Body of pancreas (tissue), 4 donors: ENCODE measurements around the gene HOXD8.

Source experiments
- CTCF ChIP-seq, 7 experiments: fragments of 450-650 bp in 4 of 7; fragments of 200-600 bp in 3 of 7; sonication (generic) in 3 of 7; IDR thresholded peaks; one replicate each; pipeline ENCODE4 v1.5.1; 2016 to 2019; ENCODE audit warnings: antibody characterized with exemption in 7 of 7
- POLR2A ChIP-seq, 3 donors: fragments of 450-650 bp; IDR thresholded peaks; one replicate each; pipeline ENCODE4 v1.6.1; 2016; ENCODE audit warnings: antibody characterized with exemption in 3 of 3, mild to moderate bottlenecking in 2 of 3

- TF ChIP-seq CTCF (IDR thresholded peaks at IDR 0.05) = peak; percentile 43 to 87 (median 62)
- no peak for TF ChIP-seq POLR2A (IDR thresholded peaks at IDR 0.05)
Observed at GRCh38 chr2:176088048-176088936, 41.2 kb upstream of the HOXD8 start.
